Stromal cell of bone marrow (primary cell): ENCODE results near the gene TNN.
A peak's percentile ranks its signal among the peaks of the same experiment; 100 is the strongest.
"Not testable (repeated sequence)": the region's sequence is repeated elsewhere in the genome, so short reads cannot be mapped to it uniquely, and the experiment has no call there.

ENCODE experiments used
- DNase-seq: peaks from one replicate; pipeline ENCODE4 v3.0.0-alpha.2; 2012; ENCODE audit warnings: low read depth

The TNN gene, protein sequence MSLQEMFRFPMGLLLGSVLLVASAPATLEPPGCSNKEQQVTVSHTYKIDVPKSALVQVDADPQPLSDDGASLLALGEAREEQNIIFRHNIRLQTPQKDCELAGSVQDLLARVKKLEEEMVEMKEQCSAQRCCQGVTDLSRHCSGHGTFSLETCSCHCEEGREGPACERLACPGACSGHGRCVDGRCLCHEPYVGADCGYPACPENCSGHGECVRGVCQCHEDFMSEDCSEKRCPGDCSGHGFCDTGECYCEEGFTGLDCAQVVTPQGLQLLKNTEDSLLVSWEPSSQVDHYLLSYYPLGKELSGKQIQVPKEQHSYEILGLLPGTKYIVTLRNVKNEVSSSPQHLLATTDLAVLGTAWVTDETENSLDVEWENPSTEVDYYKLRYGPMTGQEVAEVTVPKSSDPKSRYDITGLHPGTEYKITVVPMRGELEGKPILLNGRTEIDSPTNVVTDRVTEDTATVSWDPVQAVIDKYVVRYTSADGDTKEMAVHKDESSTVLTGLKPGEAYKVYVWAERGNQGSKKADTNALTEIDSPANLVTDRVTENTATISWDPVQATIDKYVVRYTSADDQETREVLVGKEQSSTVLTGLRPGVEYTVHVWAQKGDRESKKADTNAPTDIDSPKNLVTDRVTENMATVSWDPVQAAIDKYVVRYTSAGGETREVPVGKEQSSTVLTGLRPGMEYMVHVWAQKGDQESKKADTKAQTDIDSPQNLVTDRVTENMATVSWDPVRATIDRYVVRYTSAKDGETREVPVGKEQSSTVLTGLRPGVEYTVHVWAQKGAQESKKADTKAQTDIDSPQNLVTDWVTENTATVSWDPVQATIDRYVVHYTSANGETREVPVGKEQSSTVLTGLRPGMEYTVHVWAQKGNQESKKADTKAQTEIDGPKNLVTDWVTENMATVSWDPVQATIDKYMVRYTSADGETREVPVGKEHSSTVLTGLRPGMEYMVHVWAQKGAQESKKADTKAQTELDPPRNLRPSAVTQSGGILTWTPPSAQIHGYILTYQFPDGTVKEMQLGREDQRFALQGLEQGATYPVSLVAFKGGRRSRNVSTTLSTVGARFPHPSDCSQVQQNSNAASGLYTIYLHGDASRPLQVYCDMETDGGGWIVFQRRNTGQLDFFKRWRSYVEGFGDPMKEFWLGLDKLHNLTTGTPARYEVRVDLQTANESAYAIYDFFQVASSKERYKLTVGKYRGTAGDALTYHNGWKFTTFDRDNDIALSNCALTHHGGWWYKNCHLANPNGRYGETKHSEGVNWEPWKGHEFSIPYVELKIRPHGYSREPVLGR (N-terminal part only)

DNA sequence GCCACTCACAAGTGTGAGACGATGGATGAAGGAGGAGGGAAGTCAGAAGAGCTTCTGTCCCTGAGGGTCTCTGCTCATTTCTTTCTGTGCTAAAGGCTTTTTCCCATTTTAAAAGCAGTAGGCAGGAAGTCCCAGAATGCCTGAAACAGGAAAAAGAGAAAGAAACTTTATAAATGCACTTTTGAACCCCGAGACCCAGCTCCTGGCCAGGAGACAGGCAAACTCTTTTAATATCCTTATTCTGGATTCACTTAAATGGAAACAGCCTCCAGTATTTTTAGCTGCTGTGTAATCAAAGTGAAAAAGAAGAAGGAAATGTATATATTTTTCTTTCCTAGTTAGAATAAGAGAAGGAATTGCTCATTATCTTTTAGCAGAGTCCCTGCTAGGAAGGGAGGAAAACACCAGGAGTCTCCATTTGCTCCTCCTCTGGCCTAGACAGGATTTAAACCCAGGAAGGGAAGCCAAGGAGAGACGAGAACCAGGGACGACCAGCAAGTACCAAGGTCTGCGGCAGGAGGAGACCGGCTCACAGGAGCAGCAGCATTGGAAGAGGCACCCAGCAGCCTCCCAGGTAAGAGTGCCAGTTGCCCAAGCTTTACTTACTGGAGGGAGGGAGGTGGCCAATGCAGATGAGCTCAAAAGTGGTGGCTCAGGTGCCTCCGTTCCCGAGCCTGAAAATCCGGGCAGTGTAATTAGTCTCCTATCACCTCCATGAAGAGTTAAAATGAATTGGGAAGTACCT lies at the start of gene TNN:
TSS of gene TNN (plus strand) at position 472 of the 745 bp plus-strand sequence. CDS start 9,586 bp downstream, outside the sequence.
- no peak for DNase-seq

DNA sequence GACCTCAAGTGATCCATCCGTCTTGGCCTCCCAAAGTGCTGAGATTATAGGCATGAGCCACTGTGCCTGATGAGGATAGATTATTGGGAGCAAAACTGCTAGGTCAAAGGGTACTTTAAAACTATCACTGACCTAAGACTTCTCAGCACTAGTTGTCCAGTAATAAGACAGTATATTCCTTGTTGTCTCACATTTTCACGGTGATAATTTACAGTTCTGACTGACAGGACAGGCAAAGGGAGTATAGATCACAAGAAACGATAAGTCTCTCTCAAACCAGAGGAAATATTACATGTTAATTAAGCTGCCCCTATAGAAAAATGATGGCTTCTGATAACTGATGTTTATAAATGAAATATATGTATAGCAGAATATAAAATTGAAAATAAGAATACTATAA lies 48.1 kb upstream of the TNN start:
- DNase-seq: no peak

DNA sequence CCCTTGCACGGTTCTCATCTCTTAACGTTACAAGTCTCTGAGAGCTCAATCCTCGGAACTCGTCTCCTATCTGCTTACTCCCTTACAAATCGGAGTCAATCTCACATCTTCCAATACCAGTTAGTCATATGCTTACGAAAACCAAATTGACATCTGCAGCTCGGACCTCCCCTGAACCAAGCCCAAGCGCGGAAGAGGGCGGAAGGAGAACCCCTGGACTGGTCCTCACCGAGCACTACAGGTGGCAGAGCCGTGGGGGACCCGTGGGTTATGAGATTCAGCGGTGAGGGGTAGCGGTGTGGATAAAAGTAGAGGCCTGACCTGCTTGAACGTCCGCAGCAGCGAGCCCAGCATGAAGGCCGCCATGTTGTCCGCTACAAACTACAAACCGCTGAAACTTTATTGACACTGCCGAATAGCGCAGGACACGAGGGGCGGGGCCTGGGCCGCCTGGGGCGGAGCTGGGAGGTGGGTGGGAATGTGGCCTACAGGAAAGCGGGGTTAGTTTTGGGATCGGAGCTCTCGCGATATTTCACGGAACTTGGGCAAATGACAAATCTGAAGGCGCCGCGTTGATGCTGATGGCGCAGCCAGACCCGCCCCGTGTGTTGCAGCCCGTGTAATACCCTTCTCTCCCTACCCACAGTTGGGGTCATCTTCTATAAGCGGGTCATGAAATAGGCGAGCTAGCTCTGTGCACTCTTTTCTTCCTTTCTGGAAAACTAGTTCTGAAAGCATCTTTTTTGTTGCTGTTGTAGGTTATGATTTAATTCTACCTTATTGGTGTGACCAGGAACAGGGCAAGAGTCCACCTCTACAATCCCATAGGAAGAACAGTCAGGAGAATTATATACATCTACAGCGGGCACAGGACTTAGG lies 44.4 kb upstream of the TNN start, which contains the start of gene MRPS14:
TSS of gene MRPS14 (minus strand) at position 383 of the 879 bp plus-strand sequence. CDS start at position 366, 17 bp downstream.
- peak; percentile 95 for DNase-seq

DNA sequence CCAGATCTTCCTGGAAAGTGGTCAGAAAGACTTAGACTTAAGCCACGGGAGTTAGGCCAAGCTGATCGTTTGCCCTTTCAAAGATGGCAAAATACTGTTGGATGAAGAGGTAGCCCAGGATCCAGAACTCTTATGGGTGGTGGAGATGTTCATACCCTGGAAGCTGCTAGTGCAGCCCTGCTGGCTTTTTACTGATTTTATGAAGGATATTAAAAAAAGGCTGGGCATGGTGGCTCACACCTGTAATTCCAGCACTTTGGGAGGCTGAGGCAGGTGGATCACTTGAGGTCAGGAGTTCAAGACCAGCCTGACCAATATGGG lies 43.8 kb upstream of the TNN start:
- not testable (repeated sequence) for DNase-seq

DNA sequence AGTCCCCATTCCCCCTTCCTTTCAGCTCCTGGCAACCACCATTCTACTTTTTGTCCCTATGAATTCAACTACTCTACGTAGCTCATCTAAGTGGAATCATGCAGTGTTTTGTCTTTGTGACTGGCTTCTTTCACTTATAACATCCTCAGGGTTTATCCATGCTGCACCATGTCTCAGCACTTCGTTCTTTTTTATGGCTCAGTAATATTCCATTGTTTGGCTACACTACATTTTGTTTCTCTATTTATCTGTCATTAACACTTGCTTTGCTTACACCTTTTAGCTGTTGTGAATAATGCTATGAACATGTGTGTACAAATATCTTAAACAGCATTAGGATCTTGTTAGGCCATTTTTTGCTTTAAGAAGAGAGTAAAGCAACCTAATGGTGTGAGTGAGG lies 42.9 kb upstream of the TNN start:
- DNase-seq: no peak

DNA sequence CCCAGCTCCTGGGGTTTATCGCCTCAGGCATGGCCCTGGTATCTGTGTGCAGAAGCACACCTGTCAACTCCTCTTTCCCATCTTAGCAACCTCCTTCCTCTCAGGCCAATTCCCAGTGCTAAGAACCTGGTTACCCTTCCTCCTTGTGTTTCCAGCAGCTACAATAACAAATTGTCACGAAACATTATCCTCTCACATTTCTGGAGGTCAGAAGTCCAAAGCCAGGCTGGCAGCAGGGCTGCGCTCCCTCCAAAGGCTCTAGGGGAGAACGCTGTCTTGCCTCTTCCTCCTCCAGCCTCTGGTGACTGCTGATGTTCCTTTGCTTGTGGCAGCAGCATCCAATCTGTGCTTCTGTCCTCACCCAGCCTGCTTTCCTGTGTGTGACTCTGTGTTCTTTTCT lies 33.7 kb upstream of the TNN start:
- DNase-seq: no peak

DNA sequence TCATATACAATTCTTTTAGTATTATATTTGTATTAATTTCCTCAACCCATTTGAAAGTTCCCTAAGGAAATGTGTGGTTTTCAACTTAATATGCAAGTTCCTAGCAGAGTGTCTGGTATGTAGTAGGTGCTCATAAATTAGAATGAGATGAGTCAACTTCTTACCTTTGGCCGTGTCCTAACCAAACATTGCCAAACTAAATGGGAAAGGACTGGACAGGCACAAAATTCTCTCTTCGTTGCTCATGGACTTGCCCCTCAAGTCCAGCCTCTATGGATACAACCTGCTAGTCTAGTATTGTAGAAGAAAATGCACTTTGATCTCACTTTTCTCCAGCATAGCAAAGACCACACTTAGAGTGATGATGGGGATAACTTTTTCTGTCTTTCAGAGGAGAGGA lies 32.9 kb upstream of the TNN start:
- no peak for DNase-seq

DNA sequence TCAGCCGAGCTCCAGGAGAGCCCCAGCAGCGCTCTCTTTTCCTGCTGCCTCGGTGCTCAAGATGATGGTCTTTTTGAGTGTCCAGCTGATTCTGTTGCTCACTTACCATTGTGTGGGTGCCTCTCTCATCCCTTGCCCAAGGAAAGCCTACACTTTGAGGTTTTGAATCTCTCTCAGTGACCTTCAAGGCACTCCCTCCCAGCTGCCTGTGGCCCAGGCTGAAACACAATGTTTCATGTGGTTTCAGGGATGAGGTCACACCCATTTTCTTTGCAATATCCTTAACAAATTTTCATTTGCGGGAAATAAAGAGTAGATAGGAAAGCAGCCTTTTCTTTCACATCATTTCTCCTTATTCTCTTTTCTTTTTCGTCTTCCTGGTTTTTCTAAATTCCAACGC lies 31.8 kb upstream of the TNN start:
- no peak for DNase-seq

DNA sequence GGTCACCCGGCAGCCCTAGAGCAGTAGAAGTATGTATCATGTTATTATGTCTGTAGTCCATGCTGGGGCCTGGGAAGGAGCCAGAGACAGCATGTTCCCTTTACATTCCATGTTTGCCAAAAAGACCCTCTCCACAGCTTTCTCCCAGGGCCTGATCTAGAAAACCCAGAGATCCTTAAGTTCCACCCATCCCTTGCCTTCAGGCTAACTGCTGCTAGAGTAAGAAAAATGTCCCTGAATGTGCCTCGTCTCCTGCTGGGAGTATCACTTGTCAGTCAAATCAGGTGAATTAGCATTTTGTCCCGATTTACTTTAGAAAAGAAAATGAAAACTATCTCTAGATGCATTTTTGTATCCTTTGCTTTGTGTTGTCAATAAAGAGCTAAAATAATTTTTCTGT lies 31.2 kb upstream of the TNN start:
- no peak for DNase-seq

DNA sequence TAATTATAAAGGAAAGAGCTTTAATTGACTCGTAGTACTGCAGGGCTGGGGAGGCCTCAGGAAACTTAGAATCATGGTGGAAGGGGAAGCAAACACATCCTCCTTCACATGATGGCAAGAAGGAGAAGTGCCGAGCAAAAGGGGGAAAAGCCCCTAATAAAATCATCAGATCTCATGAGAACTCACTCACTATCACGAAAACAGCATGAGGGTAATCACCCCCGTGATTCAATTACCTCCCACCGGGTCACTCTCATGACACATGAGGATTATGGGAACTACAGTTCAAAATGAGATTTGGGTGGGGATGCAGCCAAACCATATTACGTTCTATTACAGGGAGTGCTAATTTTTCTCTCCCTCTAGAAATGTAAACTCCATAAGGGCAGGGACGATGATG lies 30.2 kb upstream of the TNN start:
- no peak for DNase-seq

DNA sequence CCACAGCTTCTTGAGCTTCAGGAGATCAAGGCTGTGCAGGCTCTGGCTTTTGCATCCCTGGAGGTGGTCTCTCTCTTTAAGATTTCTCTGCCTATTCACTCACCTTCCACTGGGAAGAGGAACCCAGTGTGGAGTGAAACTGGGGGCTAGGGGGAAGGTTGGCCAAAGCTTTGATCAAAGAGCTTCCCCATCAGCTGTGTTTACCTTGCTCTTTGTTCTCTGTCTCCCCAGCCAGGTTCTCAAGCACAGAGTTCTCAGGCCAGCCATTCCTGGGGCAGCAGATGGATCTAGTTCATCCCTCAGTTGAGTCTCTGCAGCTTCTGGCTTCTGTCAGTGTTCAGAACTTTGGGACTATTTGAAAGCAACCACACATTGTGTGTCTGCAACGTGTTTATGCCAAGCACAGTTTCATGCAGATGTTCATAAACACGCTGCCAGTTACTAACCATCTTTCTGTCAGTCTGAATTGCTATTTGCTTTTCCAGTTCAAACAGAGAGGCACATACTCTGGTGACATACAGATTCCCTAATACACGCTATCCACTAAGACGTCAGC lies 27.2 kb upstream of the TNN start:
- no peak for DNase-seq

DNA sequence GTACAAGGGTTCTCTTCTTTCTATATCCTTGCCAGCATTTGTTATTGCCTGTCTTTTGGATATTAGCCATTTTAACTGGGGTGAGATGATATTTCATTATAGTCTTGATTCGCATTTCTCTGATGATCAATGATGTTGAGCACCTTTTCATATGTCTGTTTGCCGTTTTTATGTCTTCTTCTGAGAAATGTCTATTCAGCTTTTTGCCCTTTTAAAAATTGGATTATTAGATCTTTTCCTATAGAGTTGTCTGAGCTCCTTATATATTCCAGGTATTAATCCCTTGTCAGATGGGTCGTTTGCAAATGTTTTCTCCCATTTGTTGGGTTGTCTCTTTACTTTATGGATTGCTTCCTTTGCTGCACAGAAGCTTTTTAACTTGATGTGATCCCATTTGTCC lies 25.0 kb upstream of the TNN start:
- DNase-seq: no peak

DNA sequence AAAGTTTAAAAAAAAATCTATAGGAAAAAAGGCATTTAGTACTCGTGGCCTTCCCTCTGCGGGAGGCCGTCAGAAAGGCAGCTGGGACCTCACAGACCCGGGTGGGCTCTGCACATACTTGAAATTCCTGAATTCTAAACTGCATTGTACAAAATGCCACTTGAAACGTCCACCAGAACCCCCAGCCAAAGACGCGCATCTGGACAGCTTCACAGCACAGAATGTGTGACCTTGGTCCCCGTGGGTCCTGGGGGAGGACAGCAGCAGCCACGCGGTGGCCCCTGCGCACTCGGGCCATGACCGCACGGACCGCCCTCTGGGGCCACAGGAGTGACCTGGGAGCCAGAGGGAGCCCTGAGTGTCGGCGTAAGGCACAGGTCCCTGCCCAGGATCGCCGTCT lies 23.8 kb upstream of the TNN start:
- no peak for DNase-seq

DNA sequence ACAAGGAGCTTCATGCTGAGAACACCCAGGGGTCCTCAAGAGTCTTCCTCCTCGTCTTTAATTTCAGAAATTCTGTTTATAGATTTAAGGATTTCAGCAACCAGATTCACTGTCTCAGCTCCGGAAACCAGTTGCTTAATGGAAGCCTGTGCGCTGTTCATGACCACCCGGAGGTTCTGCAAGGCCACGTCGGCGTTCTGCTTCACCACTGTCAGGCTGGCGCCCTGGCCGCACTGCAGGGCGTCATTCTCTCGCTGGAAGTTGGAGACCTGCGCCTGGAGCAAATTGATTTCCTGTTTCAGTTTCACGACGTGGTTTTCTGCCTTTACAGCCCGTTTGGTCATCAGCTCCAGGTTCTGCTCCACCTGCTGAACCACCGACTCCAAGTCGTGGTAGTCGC lies 23.0 kb upstream of the TNN start:
- DNase-seq: not testable (repeated sequence)

DNA sequence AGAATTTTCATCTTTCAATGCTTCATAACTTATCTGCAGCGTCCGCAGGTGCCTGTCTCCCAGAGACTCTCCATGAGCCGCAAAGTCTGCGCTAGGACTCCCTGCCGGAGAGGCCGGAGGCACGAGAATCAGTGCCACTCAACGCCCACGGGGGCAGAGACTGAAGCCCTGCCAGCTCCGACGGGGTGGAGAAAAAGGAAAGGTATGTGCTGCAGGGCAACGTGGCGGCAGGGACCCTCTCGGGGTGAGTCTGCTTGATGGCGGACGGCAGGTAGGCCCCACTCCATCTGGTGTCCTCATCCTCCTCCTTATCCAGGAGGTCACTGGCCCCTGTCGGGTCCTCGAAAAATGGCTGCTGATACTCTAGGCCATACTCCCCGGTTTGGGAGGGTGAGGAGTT lies 22.5 kb upstream of the TNN start:
- no peak for DNase-seq

DNA sequence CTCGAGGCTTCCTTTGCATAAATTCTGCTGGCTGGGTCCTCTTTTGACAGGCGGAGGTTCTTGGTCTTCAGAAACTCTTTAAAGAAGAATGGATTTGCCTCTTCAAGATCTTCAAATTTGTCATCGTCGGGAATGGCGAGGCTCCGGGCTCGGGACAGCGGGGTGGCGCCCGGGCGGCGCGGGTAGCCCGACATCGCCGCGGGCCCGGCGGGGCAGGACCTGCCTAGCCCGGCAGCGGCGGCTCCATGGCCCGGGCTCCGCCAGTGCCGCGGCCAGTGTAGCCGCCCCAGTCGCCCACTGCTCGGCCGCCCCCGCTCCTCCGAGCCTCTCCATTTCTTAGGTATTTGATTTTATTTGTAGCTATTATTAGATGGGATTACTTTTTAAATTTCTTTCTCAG lies 22.1 kb upstream of the TNN start:
- DNase-seq: no peak

DNA sequence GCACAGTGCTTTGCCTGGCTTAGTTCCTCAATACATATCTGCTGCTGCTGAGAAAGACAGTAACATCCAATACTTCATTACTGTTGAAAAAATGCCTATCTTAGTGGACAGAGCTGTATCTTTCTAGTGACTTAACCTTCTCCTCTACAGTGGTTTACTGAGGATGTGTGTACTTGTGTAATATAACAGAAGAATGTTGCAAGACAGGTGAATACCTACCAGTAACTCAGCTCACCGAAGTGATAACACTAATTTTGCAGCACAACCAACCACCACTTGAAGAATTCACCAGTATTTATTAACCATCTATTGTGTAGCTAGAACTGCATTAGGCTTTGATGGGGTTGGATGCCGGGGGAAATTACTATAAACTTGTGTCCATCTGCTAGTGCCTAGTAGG lies 16.6 kb upstream of the TNN start:
- no peak for DNase-seq

DNA sequence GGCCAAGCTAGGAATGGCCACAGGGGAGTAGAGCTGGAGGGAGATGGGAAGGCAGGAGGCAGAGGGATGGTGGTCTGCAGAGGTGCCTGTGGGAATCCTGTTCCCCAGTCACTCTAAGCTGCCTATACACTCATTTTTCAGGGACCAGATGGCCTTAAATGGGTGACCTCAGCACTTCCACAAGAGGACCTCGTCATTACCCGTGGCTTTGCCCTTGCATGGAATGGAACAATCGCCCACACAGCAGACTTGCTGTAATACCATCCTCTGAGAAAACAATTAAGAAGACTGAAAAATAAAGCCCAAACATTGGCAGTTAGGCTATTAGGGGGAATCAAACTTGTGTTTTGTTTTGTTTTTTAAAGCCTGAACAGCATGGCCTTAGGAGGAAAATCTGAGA lies 12.9 kb upstream of the TNN start:
- no peak for DNase-seq

DNA sequence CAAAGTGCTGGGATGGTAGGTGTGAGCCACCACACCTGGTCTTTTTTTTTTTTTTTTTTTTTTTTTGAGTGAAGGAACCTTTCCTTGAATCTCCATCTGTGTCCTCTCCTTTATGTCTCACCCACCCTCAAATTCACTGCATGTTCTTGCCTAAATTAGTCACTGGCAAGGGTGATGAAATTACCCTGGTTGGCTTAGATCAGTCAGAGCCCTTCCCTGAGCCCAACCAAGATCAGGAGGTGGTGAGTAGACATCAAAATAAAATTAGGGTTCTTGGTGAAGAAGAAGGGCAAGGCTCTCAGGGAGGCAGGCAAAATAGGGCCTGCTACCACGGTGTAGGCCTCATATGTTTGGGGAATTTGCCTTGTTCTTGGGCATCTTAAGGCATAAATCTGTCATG lies 5.3 kb upstream of the TNN start:
- DNase-seq: no peak

DNA sequence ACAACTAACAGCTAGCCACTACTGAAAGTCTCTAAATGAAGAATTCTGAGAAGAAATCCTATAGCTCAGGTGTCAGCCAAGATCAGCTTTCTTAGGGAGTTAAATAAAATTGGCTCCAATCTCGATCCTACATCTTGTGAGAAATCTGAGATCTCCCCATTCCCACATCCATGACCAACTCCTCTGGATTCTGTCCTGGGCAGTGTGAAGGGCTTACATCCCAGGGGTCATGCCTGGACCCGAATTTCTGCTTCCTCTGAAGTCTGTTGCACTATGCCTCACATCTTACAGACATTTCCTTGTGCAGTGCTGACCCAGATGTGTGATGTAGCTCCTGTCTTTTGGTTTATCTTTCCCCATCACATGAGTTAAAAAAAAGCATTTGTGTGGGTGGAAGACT lies 4.8 kb upstream of the TNN start:
- no peak for DNase-seq
